Neural cell (in vitro differentiated cells): Measurements from ENCODE around the gene LCLAT1. TPM values are rescaled to one million over a fixed set of nuclear protein-coding genes. Genes with fewer than 3 reads are reported as not detected.

ENCODE experiments used
- H2AFZ ChIP-seq: fragments of 200-600, 300-800 bp; sonication (generic), shearing (Covaris generic); 2 replicates; pipeline ENCODE4 v1.6.0; 2014; ENCODE audit warnings: low read depth, mild to moderate bottlenecking, antibody characterized with exemption, low read length, moderate library complexity
- H3F3A ChIP-seq: fragments of 200-600 bp; shearing (Covaris generic); 2 replicates; pipeline ENCODE4 v1.6.1; 2016; ENCODE audit warnings: mild to moderate bottlenecking, moderate library complexity, mixed read lengths, antibody characterized with exemption, low read length; ENCODE audit not compliant: insufficient read depth, poor library complexity, severe bottlenecking
- H3K27ac ChIP-seq: fragments of 200-600, 300-800 bp; sonication (generic), shearing (Covaris generic); 2 replicates; pipeline ENCODE4 v1.5.1; 2014; ENCODE audit warnings: mild to moderate bottlenecking, low read length, moderate library complexity
- H3K27me3 ChIP-seq: fragments of 300-800, 200-600 bp; sonication (generic), shearing (Covaris generic); 2 replicates; pipeline ENCODE4 v1.6.0; 2014; ENCODE audit warnings: mild to moderate bottlenecking, low read depth, low read length, moderate library complexity; ENCODE audit not compliant: insufficient read depth
- H3K36me3 ChIP-seq: fragments of 300-800, 200-600 bp; sonication (generic), shearing (Covaris generic); 2 replicates; pipeline ENCODE4 v1.5.1; 2014; ENCODE audit warnings: mild to moderate bottlenecking, antibody characterized with exemption, low read length, moderate library complexity; ENCODE audit not compliant: insufficient read depth
- H3K4me2 ChIP-seq: fragments of 300-800, 200-600 bp; sonication (generic), shearing (Covaris generic); 2 replicates; pipeline ENCODE4 v1.6.0; 2014; ENCODE audit warnings: mild to moderate bottlenecking, low read length
- H3K4me3 ChIP-seq: fragments of 300-800, 200-600 bp; sonication (generic), shearing (Covaris generic); 2 replicates; pipeline ENCODE4 v1.5.1; 2014; ENCODE audit warnings: mild to moderate bottlenecking, low read length, moderate library complexity
- H3K79me2 ChIP-seq: fragments of 200-600 bp; shearing (Covaris generic); replicated peaks from 2 replicates; pipeline ENCODE4 v1.6.0; 2014; ENCODE audit warnings: mild to moderate bottlenecking, low read length, moderate library complexity; ENCODE audit not compliant: insufficient read depth
- H3K9ac ChIP-seq: fragments of 300-800, 200-600 bp; sonication (generic), shearing (Covaris generic); 2 replicates; pipeline ENCODE4 v1.6.1; 2016; ENCODE audit warnings: mild to moderate bottlenecking, low read length, mixed read lengths
- H3K9me2 ChIP-seq: fragments of 200-600 bp; shearing (Covaris generic); 2 replicates; pipeline ENCODE4 v1.6.1; 2016; ENCODE audit warnings: mild to moderate bottlenecking, low read length, mixed read lengths; ENCODE audit not compliant: insufficient read depth
- H3K9me3 ChIP-seq: fragments of 200-600, 300-800 bp; sonication (generic), shearing (Covaris generic); 2 replicates; pipeline ENCODE4 v1.6.1; 2016; ENCODE audit warnings: mild to moderate bottlenecking, mixed run types, low read length, moderate library complexity, mixed read lengths
- H4K20me1 ChIP-seq: fragments of 200-600 bp; shearing (Covaris generic); 2 replicates; pipeline ENCODE4 v1.6.1; 2016; ENCODE audit warnings: mild to moderate bottlenecking, mixed run types; ENCODE audit not compliant: insufficient read depth
- EP300 ChIP-seq: fragments of 450-650 bp; conservative IDR thresholded peaks from 2 replicates; pipeline ENCODE4 v1.6.1; 2014; ENCODE audit warnings: antibody characterized with exemption, mild to moderate bottlenecking, moderate library complexity; ENCODE audit not compliant: poor library complexity, severe bottlenecking
- EZH2 ChIP-seq: fragments of 200-600, 300-800 bp; shearing (Covaris generic), sonication (generic); IDR thresholded peaks from 2 replicates; pipeline ENCODE4 v1.6.1; 2014; ENCODE audit warnings: antibody characterized with exemption, low read length, borderline replicate concordance, mild to moderate bottlenecking; ENCODE audit not compliant: insufficient read depth, poor library complexity, severe bottlenecking
- MXI1 ChIP-seq: fragments of 450-650 bp; conservative IDR thresholded peaks from 2 replicates; pipeline ENCODE4 v1.6.1; 2014; ENCODE audit warnings: antibody characterized with exemption, mild to moderate bottlenecking; ENCODE audit not compliant: poor library complexity, severe bottlenecking
- POLR2AphosphoS5 ChIP-seq: IDR thresholded peaks from 2 replicates; pipeline ENCODE4 v1.6.1; 2012
- RAD21 ChIP-seq: fragments of 450-650 bp; conservative IDR thresholded peaks from 2 replicates; pipeline ENCODE4 v1.6.1; 2014; ENCODE audit warnings: antibody characterized with exemption, mild to moderate bottlenecking, moderate library complexity
- SMC3 ChIP-seq: fragments of 450-650 bp; conservative IDR thresholded peaks from 2 replicates; pipeline ENCODE4 v1.6.1; 2014; ENCODE audit warnings: antibody characterized with exemption, mild to moderate bottlenecking, moderate library complexity; ENCODE audit not compliant: poor library complexity
- TAF1 ChIP-seq: IDR thresholded peaks from 2 replicates; pipeline ENCODE4 v1.6.1; 2012; ENCODE audit warnings: low read depth
- polyA plus RNA-seq: library from polyadenylated mRNA; depleted of rRNA; stranded (reverse); fragments of >200 nt; gene quantifications from 2 replicates; pipeline ENCODE4 v1.2.3, GENCODE V29; 2014
- TF ChIP-seq, protein P1 (sequence below): fragments of 450-650 bp; IDR thresholded peaks from 2 replicates; pipeline ENCODE4 v1.5.1; 2014; ENCODE audit warnings: antibody characterized with exemption, mild to moderate bottlenecking, moderate library complexity; ENCODE audit not compliant: poor library complexity, severe bottlenecking
- TF ChIP-seq, protein P2 (sequence below): IDR thresholded peaks from 2 replicates; pipeline ENCODE4 v1.6.1; 2012; ENCODE audit warnings: borderline replicate concordance

LCLAT1 gene
- polyA plus RNA-seq, 1 donor from 2014 or later, result 5.8 TPM

DNA sequence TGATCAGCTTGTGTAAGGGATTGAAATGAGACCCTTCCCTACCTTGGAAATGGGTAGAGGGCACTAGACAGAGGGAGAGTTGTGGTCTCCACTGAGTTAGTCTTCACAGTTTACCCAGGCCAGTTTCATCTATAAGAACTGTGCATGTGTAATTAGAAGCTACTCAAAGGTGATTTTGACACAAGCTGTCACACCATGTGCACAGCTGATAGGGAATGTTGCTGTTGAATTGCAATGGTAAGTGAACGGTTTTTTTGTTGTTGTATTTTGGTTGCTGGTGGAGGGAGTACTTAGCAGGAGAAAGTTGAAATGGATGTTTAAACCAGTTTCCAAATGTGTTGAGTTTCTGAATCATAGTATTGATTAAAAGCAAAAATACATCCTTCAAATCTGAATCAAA, 168.9 kb downstream of the LCLAT1 start:
- Histone ChIP-seq H3K9me3 (no peaks in the 10 kb centered on the region), H3K27me3 (no peaks in the 10 kb centered on the region), H4K20me1 (no peaks in the 10 kb centered on the region), H3K9me2 (no peaks in the 10 kb centered on the region), H3K36me3 (no peaks in the 10 kb centered on the region), H2AFZ (no peak overlapping the region), H3K27ac (no peak overlapping the region), H3K9ac (no peak overlapping the region), H3K4me3 (no peak overlapping the region), H3K4me2 (no peak overlapping the region), H3F3A (no peaks in the 10 kb centered on the region), H3K79me2 (no peaks in the 10 kb centered on the region)
- TF ChIP-seq SMC3 (no peak), TAF1 (no peak), POLR2AphosphoS5 (no peak), EZH2 (no peak), RAD21 (no peak), EP300 (no peak), MXI1 (no peak)
- TF ChIP-seq, protein P1, sequence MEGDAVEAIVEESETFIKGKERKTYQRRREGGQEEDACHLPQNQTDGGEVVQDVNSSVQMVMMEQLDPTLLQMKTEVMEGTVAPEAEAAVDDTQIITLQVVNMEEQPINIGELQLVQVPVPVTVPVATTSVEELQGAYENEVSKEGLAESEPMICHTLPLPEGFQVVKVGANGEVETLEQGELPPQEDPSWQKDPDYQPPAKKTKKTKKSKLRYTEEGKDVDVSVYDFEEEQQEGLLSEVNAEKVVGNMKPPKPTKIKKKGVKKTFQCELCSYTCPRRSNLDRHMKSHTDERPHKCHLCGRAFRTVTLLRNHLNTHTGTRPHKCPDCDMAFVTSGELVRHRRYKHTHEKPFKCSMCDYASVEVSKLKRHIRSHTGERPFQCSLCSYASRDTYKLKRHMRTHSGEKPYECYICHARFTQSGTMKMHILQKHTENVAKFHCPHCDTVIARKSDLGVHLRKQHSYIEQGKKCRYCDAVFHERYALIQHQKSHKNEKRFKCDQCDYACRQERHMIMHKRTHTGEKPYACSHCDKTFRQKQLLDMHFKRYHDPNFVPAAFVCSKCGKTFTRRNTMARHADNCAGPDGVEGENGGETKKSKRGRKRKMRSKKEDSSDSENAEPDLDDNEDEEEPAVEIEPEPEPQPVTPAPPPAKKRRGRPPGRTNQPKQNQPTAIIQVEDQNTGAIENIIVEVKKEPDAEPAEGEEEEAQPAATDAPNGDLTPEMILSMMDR, result no peak
- TF ChIP-seq, protein P2, sequence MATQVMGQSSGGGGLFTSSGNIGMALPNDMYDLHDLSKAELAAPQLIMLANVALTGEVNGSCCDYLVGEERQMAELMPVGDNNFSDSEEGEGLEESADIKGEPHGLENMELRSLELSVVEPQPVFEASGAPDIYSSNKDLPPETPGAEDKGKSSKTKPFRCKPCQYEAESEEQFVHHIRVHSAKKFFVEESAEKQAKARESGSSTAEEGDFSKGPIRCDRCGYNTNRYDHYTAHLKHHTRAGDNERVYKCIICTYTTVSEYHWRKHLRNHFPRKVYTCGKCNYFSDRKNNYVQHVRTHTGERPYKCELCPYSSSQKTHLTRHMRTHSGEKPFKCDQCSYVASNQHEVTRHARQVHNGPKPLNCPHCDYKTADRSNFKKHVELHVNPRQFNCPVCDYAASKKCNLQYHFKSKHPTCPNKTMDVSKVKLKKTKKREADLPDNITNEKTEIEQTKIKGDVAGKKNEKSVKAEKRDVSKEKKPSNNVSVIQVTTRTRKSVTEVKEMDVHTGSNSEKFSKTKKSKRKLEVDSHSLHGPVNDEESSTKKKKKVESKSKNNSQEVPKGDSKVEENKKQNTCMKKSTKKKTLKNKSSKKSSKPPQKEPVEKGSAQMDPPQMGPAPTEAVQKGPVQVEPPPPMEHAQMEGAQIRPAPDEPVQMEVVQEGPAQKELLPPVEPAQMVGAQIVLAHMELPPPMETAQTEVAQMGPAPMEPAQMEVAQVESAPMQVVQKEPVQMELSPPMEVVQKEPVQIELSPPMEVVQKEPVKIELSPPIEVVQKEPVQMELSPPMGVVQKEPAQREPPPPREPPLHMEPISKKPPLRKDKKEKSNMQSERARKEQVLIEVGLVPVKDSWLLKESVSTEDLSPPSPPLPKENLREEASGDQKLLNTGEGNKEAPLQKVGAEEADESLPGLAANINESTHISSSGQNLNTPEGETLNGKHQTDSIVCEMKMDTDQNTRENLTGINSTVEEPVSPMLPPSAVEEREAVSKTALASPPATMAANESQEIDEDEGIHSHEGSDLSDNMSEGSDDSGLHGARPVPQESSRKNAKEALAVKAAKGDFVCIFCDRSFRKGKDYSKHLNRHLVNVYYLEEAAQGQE, result no peak

DNA sequence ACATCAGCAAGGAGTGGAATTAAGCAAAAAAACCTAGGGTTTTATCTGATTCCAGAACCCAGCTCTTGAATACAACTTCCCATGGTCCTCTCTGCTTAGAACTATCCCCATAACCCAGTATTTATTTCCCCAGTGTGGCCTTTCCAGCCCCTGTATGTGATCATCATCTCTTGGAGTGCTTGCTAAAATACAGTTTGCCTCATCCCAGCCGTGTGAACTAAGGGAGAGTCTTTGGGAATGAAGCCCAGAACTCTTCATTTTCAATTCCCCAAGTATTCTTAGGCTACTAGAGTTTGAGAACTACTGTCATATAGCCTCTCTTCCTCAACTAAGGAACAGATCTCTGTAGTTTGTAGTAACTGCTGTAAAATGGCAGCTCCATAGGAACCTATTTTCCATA, 173.1 kb downstream of the LCLAT1 start:
- H3K9me3 ChIP-seq, result no peaks in the 10 kb centered on the region
- no peak overlapping the region for H3K27ac ChIP-seq
- H3K79me2 ChIP-seq, result no peaks in the 10 kb centered on the region
- no peaks in the 10 kb centered on the region for H3K36me3 ChIP-seq
- no peak overlapping the region for H3K9ac ChIP-seq
- H2AFZ ChIP-seq, result no peak overlapping the region
- no peaks in the 10 kb centered on the region for H3K9me2 ChIP-seq
- H4K20me1 ChIP-seq, result no peaks in the 10 kb centered on the region
- H3F3A ChIP-seq, result no peaks in the 10 kb centered on the region
- no peak overlapping the region for H3K4me3 ChIP-seq
- TF ChIP-seq RAD21 (no peak), TAF1 (no peak), SMC3 (no peak), MXI1 (no peak), EP300 (no peak), POLR2AphosphoS5 (no peak), EZH2 (no peak)
- TF ChIP-seq, protein P2, result no peak
- TF ChIP-seq, protein P1, result no peak
- H3K27me3 ChIP-seq, result no peaks in the 10 kb centered on the region
- no peak overlapping the region for H3K4me2 ChIP-seq
